ENCODE data around the gene RNF168.
"Not testable (repeated sequence)": the region's sequence is repeated elsewhere in the genome, so short reads cannot be mapped to it uniquely, and the experiment has no call there.

The RNF168 gene

GRCh38 chr3:196472286-196472685, 31.3 kb downstream of the RNF168 start:
- no peak for DNase-seq (ENCODE audit: low read depth in 2 of 2, low spot score in 1 of 2)

GRCh38 chr3:196471551-196471950, 32.0 kb downstream of the RNF168 start:
- DNase-seq (ENCODE audit: low read depth in 2 of 2, low spot score in 1 of 2): no peak

- DNase-seq (ENCODE audit: low read depth in 2 of 2, low spot score in 1 of 2): not testable (repeated sequence)
Observed at GRCh38 chr3:196470182-196470581, 33.4 kb downstream of the RNF168 start.

GRCh38 chr3:196463804-196464203, 39.8 kb downstream of the RNF168 start:
- no peak for DNase-seq (ENCODE audit: low read depth in 2 of 2, low spot score in 1 of 2)

GRCh38 chr3:196463478-196463756, 40.2 kb downstream of the RNF168 start:
- no peak for DNase-seq (ENCODE audit: low read depth in 2 of 2, low spot score in 1 of 2)

GRCh38 chr3:196462680-196463477, 40.7 kb downstream of the RNF168 start:
- not testable (repeated sequence) for DNase-seq (ENCODE audit: low read depth in 2 of 2, low spot score in 1 of 2)

- no peak for DNase-seq (ENCODE audit: low read depth in 2 of 2, low spot score in 1 of 2)
Observed at GRCh38 chr3:196458063-196458462, 45.5 kb downstream of the RNF168 start.

GRCh38 chr3:196457470-196457869, 46.1 kb downstream of the RNF168 start:
- DNase-seq (ENCODE audit: low read depth in 2 of 2, low spot score in 1 of 2): not testable (repeated sequence)

- DNase-seq (ENCODE audit: low read depth in 2 of 2, low spot score in 1 of 2): no peak
Observed at GRCh38 chr3:196454935-196455334, 48.6 kb downstream of the RNF168 start.

- DNase-seq (ENCODE audit: low read depth in 2 of 2, low spot score in 1 of 2): not testable (repeated sequence)
Observed at GRCh38 chr3:196445391-196445790, 58.2 kb downstream of the RNF168 start.

- DNase-seq (ENCODE audit: low read depth in 2 of 2, low spot score in 1 of 2): no peak
Observed at GRCh38 chr3:196444500-196444894, 59.1 kb downstream of the RNF168 start.

- DNase-seq (ENCODE audit: low read depth in 2 of 2, low spot score in 1 of 2): no peak
Observed at GRCh38 chr3:196440696-196441095, 62.9 kb downstream of the RNF168 start.

- DNase-seq (ENCODE audit: low read depth in 2 of 2, low spot score in 1 of 2): no peak
Observed at GRCh38 chr3:196440041-196440537, 63.5 kb downstream of the RNF168 start.

- DNase-seq (ENCODE audit: low read depth in 2 of 2, low spot score in 1 of 2): peak; percentile 93 to 95
Observed at GRCh38 chr3:196432137-196432879, 71.3 kb downstream of the RNF168 start, which contains the start of gene UBXN7. UBXN7 (minus strand) TSS chr3:196432427; CDS start chr3:196432399, 28 bp downstream.

- no peak for DNase-seq (ENCODE audit: low read depth in 2 of 2, low spot score in 1 of 2)
Observed at GRCh38 chr3:196431181-196432136, 72.1 kb downstream of the RNF168 start.

- no peak for DNase-seq (ENCODE audit: low read depth in 2 of 2, low spot score in 1 of 2)
Observed at GRCh38 chr3:196428041-196428440, 75.5 kb downstream of the RNF168 start.

- DNase-seq (ENCODE audit: low read depth in 2 of 2, low spot score in 1 of 2): not testable (repeated sequence)
Observed at GRCh38 chr3:196424421-196424820, 79.1 kb downstream of the RNF168 start.

- no peak for DNase-seq (ENCODE audit: low read depth in 2 of 2, low spot score in 1 of 2)
Observed at GRCh38 chr3:196423044-196423781, 80.4 kb downstream of the RNF168 start.

- DNase-seq (ENCODE audit: low read depth in 2 of 2, low spot score in 1 of 2): not testable (repeated sequence)
Observed at GRCh38 chr3:196421668-196422067, 81.9 kb downstream of the RNF168 start.

- no peak for DNase-seq (ENCODE audit: low read depth in 2 of 2, low spot score in 1 of 2)
Observed at GRCh38 chr3:196419386-196419785, 84.2 kb downstream of the RNF168 start.
